NCI-H187 treated with DMSO at 0.1 percent for 48 hours (cell line): ENCODE data around the gene ZNF76.

Experiments used
- DNase-seq: peaks from one replicate; lab custom pipeline; 2025; lab: John Stamatoyannopoulos, UW

ZNF76 gene

GRCh38 chr6:35267897-35268296, 8.4 kb downstream of the ZNF76 start:
- no peak for DNase-seq

DNA sequence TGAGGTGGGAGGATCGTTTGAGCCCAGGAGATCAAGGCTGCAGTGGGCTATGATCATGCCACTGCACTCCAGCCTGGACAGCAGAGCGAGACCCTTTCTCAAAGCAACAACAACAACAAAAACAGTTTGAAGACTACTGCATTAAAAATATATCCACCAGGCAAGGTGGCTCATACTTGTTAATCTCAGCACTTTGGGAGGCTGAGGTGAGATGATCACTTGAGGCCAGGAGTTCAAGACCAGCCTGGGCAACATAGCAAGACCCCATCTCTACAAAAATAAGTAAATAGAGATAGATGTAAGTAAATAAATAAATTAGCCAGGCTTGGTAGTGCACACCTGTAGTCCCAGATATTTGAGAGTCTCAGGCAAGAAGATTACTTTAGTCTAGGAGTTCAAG, 12.5 kb downstream of the ZNF76 start:
- DNase-seq = no peak

GRCh38 chr6:35273822-35274559, 14.5 kb downstream of the ZNF76 start:
- DNase-seq = no peak

GRCh38 chr6:35275744-35276260, 16.3 kb downstream of the ZNF76 start:
- DNase-seq = no peak

GRCh38 chr6:35278708-35279107, 19.2 kb downstream of the ZNF76 start:
- no peak for DNase-seq

- DNase-seq = no peak
These were observed 21.4 kb downstream of the ZNF76 start for GRCh38 chr6:35280903-35281302.

DNA sequence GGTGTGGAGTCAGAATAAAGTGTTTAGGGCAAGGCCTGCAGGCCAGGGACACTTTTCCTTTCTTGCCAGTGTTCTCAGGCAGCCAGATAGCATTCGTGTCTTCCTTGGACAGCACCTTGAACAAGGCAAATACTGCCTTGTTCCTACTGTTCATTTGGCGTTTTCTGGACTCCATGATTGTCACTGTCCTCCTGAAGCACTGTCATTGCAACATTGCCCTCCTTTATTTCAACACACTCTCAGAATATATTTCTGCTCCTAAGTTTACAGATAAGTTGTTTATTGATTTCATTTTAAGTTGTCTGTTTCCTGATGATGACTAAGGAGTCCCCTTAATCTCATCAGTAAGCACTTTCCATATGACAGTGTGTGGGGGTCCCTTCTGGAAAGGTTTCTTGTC, 22.9 kb downstream of the ZNF76 start:
- no peak for DNase-seq

DNA sequence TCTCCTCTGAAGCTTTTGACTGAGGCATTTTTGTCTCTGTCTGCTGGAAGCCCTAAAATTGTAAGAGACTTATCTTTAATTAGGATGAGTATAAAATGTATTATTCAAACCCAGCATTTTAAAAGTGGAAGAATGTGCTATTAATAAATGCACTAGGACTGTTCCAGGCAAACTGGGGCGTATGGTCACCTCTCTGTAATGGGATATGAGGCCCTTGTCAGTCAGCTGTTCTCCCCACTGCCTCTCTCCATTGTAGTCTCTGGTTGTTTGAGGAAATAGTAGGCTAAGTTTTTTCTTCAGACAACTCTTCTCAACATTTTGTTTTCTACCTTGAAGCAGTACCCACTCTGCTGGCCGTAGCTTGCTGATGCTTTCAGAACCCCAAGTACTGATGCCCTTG, 23.8 kb downstream of the ZNF76 start:
- DNase-seq = no peak

DNA sequence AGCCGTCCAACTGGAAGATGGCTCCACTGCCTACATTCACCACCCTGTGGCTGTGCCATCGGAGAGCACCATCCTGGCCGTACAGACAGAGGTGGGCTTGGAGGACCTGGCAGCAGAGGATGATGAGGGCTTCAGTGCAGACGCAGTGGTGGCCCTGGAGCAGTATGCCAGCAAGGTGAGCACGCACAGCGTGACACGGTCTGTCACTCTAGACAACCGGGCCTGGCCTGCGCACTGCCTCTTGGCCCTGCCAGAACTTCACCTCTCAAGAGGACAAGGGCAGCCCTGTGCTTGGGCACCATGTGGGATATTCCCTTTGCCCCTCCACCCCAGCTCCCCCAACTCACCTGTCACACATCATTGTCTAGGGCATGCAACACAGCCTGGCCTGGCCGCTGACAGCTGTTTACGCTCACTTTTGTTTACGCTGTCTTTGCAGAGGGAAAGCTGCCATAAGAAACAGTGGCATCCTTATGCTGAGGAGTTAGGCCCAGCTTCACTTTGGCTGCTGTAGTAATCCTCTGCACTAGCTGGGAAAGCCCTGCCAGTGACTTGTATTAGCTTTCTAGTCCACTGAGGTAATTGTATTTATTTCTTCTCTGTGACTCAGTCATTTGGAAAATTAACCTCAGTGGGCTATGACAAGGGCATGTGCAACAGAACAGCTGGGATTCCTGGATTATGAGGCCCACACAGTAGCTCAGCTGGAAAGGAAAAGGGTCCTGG, 28.3 kb downstream of the ZNF76 start:
- no peak for DNase-seq

DNA sequence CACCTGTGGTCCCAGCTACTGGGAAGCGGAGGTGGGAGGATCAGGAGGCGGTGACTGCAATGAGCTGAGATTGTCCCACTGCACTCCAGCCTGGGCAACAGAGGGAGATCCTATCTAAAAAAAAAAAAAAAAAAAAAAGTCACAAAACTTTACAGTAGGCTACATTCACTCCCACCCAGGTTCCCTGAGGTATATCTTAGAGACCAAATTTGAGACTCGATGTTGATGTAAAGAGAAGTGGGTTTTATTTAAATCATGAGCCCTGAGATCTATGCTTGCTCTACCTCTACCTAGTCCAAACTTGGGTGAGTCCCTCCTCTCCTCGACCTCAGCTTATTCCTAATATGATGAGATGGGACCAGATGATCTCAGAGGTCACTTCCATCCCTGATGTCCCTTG, 29.3 kb downstream of the ZNF76 start:
- no peak for DNase-seq

GRCh38 chr6:35291491-35291890, 32.0 kb downstream of the ZNF76 start:
- no peak for DNase-seq

DNA sequence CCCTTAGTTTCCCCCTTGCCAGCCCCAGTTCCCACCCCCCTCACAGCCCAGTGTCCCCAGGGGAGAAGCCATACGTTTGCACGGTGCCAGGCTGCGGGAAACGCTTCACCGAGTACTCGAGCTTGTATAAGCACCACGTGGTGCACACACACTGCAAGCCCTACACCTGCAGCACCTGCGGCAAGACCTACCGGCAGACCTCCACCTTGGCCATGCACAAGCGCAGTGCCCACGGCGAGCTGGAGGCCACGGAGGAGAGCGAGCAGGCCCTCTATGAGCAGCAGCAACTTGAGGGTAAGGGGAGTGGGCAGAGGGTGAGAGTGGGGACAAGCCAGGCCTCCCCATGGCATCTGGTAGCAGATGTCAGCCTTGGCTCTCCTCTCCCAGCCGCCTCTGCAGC, 33.0 kb downstream of the ZNF76 start:
- peak; percentile 23 for DNase-seq

DNA sequence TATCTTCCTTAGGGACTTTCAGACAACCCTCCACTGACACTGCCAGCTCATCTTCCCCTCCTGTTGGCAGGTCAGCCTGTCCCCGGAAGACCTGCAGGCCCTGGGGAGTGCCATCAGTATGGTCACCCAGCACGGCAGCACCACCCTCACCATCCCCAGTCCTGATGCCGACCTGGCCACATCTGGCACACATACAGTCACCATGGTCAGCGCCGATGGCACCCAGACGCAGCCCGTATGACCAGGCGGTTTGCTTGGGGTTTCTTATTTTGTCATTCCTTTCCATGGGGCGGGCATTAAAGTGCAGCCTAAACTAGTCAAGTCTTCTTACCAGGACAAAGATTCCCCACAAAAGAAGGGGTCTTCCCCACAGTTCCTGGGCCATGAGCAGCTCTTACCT, 34.1 kb downstream of the ZNF76 start:
- no peak for DNase-seq

DNA sequence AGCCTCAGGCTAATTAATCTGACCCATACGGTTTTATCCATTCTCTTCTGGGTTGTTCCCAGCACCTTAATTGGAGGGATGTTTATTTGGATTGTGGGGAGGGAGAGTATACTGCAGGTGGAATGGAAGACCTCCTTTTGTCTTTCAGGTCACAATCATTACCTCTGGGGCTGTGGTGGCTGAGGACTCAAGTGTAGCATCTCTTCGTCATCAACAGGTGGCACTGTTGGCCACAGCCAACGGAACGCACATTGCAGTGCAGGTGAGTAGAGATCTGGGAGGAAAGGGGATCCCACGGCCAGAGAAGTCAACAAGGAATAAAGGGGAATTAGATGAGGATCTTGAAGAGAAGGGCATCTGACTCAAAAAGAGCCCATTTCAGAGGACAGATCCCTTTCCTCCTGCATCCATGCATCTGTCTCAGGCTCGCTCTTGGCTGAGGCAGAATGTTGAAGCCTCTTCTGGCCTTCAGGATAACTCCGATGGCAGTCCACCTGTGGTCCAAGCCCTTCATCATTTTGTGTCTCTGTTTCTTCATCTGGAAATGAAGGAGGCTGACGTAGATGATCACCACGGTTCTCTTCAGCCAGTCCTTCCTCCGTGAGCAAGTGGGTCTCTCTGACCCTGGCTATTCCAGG, 34.9 kb downstream of the ZNF76 start:
- peak; percentile 5 for DNase-seq

GRCh38 chr6:35295036-35295435, 35.5 kb downstream of the ZNF76 start:
- no peak for DNase-seq

DNA sequence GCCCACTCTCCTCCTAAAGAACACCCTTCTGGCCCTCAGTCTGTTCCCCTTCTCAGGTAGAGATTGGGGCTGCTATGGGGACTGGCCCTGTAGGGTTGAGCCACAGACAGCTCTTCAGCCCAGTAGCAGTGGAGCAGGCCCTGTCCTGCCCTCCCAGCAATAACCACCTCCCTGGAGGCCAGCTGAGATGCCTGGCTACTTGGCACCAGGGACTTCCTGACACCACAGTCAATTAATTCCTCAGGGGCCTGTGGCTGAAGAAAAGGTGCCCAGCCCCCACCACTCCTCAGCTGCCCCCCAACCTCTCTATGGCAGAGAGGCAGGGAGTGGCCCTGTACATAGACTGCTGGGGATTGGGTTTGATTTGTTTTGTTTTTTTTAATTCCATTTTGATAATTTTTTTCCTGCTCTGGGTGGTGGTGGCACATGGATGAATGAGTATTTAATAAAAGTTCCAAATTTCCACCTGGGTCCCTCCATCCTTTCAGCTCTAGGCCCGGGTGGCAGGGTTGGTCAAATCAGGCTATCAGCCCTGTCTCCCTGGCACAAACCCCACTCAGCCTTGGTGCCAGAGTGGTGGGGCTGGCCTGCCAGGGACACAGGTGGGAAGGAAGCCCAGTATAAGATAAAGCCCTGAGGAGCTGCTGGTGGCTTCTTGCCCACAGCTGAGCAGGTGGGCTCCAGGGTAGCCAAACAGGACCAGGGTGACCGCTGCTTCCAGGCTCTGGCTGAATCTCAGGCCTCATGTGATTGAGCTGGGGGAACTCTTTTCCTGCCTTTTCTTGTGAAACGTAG, 36.2 kb downstream of the ZNF76 start:
- no peak for DNase-seq

DNA sequence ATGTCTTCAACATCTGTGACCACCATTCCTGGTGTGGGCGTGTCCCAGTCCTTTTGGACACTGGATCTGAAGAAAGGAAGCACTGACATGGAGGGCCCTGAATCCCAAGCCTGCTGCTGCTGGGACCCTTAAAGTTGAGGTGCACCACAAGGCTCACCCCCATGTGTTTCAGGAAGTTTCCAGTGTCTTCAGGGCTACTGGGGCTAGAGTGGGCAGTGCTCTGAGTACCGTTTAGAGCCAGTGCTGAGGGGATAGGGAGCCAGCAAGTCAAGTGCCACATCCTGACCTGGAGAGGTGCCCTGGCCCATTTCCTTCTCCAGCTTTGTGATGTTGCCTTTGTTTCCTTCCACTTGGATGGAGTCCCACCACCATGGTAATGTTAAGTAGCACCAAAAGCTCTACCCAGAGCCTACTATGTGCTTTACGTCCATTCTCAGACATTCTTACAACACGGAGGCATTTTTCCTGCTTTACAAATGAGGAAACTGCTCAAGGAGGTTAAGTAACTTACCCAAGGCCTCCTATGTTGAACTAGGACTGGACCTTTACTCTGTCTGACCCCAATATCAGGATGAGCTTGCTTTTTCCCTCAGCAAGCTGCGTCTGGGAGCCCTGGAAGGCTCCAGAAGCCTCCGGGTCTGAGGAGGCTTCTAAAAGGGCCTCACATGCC, 37.5 kb downstream of the ZNF76 start:
- no peak for DNase-seq

DNA sequence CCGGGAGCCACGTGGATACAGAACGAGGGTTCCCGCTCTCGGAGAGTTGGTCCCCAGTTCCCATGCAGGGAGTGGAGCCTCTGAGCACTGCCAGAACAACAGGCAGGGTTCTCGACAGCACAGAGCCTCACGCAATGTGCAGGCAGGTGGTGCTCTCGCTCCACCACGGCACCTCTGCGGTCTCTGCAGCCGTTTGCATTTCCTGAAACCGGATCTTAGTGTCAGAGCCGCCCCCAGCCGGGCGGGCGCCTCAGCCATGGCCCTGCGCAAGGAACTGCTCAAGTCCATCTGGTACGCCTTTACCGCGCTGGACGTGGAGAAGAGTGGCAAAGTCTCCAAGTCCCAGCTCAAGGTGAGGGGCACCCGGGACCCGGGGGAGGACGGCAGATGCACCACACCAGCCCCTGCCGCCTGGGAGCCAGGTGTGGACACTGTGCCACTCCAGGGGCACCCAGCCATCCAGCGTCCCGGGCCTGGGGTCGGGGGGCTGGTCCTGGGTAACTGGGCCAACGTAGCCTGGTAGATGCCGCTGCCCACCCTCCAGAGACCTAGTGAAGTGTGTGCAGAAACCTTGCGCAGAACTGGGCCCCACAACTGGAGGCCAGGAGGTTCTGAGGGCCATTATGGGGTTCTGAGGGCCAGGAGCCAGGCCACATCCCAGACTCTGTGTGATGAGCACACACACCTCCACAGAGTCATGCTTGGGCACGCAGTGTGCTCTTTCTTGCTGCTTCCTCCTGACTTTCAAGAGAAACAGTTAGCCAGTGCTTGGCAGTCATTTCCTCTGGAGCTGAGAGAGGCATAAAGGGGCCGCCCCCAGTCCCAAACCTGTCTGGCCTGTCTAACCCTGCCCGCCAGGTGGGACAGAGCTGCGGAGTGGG, 38.3 kb downstream of the ZNF76 start, which contains the start of gene DEF6:
DEF6 (plus strand) TSS at position 218 of the 881 bp plus-strand sequence; CDS start at position 257, 39 bp downstream.
- DNase-seq = peak; percentile 46

GRCh38 chr6:35298625-35299140, 39.1 kb downstream of the ZNF76 start:
- no peak for DNase-seq

DNA sequence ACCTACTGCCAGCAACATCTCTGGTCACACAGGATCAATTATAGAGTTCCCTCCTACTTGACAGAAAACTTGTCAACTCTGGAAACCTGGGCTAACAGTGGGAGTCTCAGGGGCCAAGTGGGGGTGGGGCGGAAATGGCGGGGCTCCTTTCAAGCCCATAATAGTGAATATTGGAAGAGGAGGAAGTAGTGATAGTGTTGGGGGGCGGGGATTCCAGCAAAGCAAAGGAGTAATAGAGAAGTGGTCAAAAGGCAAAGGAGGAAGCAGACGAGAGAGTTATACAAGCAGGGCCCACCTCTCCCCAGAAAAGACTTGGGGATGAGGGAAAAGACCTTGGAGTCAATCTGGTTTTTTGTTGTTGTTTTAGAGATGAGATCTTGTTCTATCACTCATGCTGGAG, 40.1 kb downstream of the ZNF76 start:
- no peak for DNase-seq
